CD4-positive, alpha-beta T cell treated with Interleukin-12 subunit alpha and Interleukin-12 subunit beta, for 1 hour (primary cell): ENCODE data around the gene COG5.

Source experiments
- DNase-seq: peaks from one replicate; pipeline ENCODE4 v3.0.0-alpha.2; 2020

COG5 gene

GRCh38 chr7:107321611-107322010 is 242.1 kb downstream of the COG5 start:
- no peak for DNase-seq

GRCh38 chr7:107319724-107320228 is 243.9 kb downstream of the COG5 start:
- DNase-seq: no peak

DNA sequence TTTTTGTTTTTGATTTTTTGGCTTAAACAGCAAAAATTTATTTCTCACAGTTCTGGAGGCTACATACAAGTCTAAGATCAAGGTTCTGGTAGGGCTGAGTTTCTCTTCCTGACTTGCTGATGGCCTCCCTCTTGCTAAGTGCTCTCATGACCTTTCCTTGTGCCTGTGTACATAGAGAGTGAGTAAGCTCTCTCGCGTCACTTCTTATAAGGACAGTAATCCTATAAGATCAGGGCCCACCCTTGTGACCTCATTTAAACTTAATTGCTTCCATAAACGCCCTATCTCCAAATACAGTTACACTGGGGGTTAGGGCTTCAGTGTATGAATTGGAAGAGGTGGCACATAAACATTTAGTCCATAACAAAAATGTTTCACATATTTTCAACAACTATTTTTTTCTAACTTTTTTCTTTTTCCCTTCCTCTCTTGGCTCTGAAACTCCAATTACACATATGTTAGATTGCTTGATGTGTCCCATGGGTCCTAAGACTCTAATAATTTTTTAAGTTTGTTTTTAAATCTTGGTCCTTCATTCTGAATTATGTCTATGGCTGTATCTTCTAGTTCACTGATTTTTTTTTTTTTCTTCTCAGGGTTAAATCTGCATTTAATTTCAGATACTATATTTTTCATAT is 245.1 kb downstream of the COG5 start:
- no peak for DNase-seq

GRCh38 chr7:107315716-107316220 is 248.0 kb downstream of the COG5 start:
- DNase-seq: no peak

GRCh38 chr7:107313355-107313754 is 250.4 kb downstream of the COG5 start:
- DNase-seq: no peak

- no peak for DNase-seq
Measured at GRCh38 chr7:107312418-107312817, 251.3 kb downstream of the COG5 start.

GRCh38 chr7:107309296-107309695 is 254.4 kb downstream of the COG5 start:
- no peak for DNase-seq

DNA sequence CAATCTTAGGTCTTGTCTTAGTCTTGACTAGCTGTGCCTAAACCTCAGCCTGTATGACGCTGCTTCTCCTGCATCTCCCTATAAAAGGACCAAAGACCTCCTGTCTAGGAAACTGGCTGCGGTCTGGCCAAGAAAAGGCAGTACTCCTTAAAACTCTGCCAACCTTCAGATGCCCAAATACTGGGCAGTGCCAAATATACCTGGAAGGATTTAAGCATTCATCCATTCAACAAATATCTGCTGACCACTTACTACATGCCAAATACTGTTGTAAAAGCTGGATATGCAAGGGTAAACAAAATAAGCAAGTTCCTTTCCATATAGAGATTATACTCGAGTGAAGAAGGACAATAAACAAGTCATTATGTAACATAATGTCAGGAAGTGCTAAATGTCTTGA is 259.1 kb downstream of the COG5 start:
- DNase-seq: no peak

GRCh38 chr7:107304063-107304462 is 259.7 kb downstream of the COG5 start:
- DNase-seq: no peak

DNA sequence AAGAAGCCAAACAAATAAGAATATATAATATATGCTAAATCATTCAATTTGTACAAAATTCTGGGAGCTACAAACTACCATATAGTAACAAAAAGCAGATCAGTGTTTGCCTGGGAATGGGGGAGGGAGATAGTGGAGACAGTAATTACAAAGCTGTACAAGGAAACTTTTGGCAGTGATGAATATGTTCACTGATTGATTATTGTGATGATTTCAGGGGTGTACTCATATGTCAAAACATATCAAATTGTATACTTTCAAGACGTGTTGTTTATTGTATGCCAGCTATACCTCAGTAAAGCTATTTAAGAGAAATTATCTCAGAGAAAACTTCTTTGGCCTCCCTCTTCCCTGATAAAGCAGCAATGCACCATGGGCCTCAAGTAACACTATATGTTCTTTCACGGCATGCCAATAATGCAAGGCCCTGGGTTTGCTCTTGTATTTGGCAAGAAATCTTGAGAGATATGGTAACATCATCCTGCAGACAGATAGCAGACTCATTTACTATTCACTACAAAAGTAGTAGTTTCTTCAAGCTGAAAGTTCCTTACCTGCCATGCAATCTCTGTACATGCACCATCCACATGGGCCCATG is 261.4 kb downstream of the COG5 start:
- no peak for DNase-seq

DNA sequence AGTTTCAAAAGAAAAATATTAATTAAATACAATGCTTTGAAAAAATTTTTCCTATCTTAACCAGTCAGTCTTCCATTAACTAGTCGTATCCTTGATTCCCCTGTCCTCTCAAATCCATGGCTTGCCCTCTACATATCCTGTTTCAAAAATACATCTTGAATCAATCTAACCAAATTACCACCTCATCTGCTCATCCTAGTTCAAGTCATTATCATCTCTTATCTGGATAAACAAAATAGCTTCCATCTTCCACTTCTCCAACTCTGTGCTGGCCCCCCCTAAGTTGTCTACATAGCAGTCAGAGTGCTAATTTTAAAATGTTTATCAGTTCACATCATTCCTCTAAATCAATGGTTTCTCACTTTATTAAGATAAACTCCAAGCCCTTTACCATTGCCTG is 269.5 kb downstream of the COG5 start:
- DNase-seq: no peak

GRCh38 chr7:107292591-107292990 is 271.1 kb downstream of the COG5 start:
- no peak for DNase-seq

- DNase-seq: no peak
Measured at GRCh38 chr7:107291434-107291833, 272.3 kb downstream of the COG5 start.

DNA sequence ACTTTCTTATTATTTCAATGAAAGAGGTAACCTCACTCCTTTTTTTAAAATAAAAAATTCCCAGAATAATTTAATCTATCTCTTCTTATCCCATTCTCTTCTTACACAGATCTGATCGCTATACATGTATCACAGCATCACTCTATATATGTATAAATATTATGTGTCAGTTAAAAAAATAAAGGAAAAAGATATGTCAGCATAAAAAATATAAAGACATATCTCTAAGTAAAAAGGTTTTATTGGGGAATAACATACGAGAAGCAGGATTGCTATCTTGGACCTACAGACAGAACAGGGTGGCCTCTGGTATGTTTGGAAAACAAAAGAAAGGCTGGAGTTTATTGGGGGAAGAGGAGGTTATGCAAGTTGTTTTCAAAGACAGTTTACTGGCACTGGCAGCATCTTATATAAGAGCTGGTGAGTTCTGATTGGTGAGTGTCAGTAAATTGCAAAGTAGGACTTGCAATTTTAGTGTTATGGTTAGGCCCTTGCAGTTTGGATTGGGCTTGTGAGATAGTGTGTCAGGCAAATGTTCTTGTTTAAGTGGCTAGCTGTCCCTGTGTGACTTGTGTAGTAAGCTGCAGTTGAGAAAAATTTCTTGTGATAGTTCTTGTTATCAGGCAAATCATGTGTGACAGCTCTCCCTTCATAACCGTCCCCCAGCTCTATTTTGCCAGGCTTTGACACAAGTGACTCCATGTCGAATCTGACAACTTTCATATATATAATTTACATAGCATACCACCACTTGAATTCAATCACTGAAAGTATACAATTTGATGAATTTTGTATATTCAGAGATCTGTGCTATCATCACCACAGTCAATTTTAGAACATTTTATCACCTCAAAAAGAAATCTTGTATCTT is 276.7 kb downstream of the COG5 start:
- DNase-seq: no peak

DNA sequence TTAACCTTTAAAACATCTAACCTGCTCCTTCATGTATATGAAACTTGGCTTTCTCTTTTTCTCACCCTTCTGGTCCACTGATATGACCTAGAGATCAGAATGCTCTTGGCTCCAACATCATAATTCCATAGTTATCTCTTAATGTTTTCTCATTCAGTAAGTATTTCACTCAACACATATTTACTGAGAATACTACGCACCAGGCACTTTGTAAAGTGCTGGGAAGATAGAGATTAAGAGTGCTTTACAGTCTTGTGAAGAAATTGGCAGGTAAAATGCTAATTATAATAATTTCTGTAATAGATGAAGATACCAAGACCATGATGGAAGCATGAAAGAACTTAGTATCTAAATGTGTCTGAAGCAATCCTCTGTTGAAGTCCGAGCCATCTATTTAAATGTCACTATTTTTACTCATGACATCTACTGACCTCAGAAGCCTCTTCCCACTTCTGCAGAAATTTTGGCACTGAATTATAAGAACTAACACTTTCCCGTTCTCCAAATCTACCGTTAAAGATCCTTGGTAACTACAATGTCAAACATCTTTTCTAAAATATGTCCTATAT is 278.7 kb downstream of the COG5 start:
- no peak for DNase-seq

- no peak for DNase-seq
Measured at GRCh38 chr7:107277331-107277730, 286.4 kb downstream of the COG5 start.

- DNase-seq: no peak
Measured at GRCh38 chr7:107276220-107276827, 287.4 kb downstream of the COG5 start.

GRCh38 chr7:107274506-107274905 is 289.2 kb downstream of the COG5 start:
- no peak for DNase-seq

- DNase-seq: no peak
Measured at GRCh38 chr7:107269790-107270189, 293.9 kb downstream of the COG5 start.

- no peak for DNase-seq
Measured at GRCh38 chr7:107268594-107268993, 295.1 kb downstream of the COG5 start.

DNA sequence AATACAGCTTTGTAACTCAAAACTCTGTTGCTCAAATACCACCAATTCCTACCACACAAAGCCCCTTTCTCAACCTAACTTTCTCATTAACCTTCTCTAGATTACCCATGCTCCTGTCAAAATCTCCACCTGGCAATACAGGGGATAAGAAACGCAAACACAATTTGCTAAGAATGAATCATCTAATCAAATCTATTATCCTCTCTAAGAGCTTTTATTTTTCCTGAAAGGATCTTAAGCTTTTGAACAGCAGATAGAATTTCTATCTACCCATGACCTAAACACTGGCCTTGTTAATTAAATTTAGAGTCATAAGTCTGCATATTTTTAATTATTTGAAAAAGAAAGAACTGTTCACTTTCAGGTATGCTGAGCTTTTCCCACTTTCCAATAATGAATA is 296.6 kb downstream of the COG5 start:
- DNase-seq: no peak

- DNase-seq: no peak
Measured at GRCh38 chr7:107264723-107265122, 299.0 kb downstream of the COG5 start.

DNA sequence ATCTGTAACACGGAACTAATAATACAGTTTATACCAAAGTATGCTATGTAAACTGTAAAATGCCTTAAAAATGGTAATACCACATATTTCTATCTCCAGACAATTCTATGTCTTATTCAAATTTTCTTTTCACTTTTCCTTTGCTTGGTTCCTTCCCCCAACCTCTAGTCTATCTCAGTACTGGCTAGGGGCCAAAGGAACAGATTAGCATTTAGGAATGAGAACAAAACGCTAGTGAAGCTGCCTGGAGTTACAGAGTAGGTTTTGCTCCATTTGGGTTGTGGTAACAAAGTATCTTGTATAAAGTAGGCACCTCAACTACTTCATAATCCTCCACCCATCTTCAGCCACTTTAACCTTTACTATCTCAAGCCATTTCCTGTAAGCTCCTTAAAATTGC is 300.9 kb downstream of the COG5 start:
- no peak for DNase-seq
